Suppressor macrophage treated with lipopolysaccharide for 4 hours (primary cell): Measurements from ENCODE around the gene IPP.
"Not testable (repeated sequence)": the region's sequence is repeated elsewhere in the genome, so short reads cannot be mapped to it uniquely, and the experiment has no call there.

ENCODE experiments used
- DNase-seq: peaks from one replicate; pipeline ENCODE4 v3.0.0-alpha.2; 2020

IPP gene

GRCh38 chr1:45750298-45751038 lies at the start of gene IPP:
TSS of gene IPP (minus strand) at chr1:45750653. CDS start at chr1:45746411, 4,242 bp downstream.
- DNase-seq: peak; percentile 100

- DNase-seq: no peak
Measured at GRCh38 chr1:45796946-45797345, 46.5 kb upstream of the IPP start.

- DNase-seq: peak; percentile 16
Measured at GRCh38 chr1:45796381-45796780, 45.9 kb upstream of the IPP start.

- no peak for DNase-seq
Measured at GRCh38 chr1:45793942-45794604, 43.6 kb upstream of the IPP start.

- no peak for DNase-seq
Measured at GRCh38 chr1:45792744-45793143, 42.3 kb upstream of the IPP start.

- DNase-seq: no peak
Measured at GRCh38 chr1:45789601-45790000, 39.1 kb upstream of the IPP start.

GRCh38 chr1:45787905-45788304 lies 37.5 kb upstream of the IPP start:
- DNase-seq: peak; percentile 75

- DNase-seq: no peak
Measured at GRCh38 chr1:45785583-45785982, 35.1 kb upstream of the IPP start.

- DNase-seq: no peak
Measured at GRCh38 chr1:45775794-45776193, 25.3 kb upstream of the IPP start.

GRCh38 chr1:45772971-45773370 lies 22.5 kb upstream of the IPP start:
- DNase-seq: peak; percentile 12

- DNase-seq: no peak
Measured at GRCh38 chr1:45769261-45769932, 18.9 kb upstream of the IPP start.

GRCh38 chr1:45767035-45767434 lies 16.6 kb upstream of the IPP start:
- no peak for DNase-seq

GRCh38 chr1:45765999-45766792 lies 15.7 kb upstream of the IPP start:
- no peak for DNase-seq

GRCh38 chr1:45762291-45762690 lies 11.8 kb upstream of the IPP start:
- DNase-seq: no peak

GRCh38 chr1:45755697-45756096 lies 5.2 kb upstream of the IPP start:
- no peak for DNase-seq

GRCh38 chr1:45753248-45754037 lies 3.0 kb upstream of the IPP start:
- no peak for DNase-seq

GRCh38 chr1:45752441-45753052 lies 2.1 kb upstream of the IPP start:
- peak; percentile 9 for DNase-seq

GRCh38 chr1:45752014-45752413 lies 1.6 kb upstream of the IPP start:
- DNase-seq: no peak

GRCh38 chr1:45751039-45751838 lies 786 bp upstream of the IPP start:
- not testable (repeated sequence) for DNase-seq

GRCh38 chr1:45746922-45747321 lies 3.5 kb downstream of the IPP start:
- no peak for DNase-seq

- DNase-seq: not testable (repeated sequence)
Measured at GRCh38 chr1:45739641-45740156, 10.8 kb downstream of the IPP start.
